Measurements from ENCODE around the gene CCDC97.

CCDC97 gene

DNA sequence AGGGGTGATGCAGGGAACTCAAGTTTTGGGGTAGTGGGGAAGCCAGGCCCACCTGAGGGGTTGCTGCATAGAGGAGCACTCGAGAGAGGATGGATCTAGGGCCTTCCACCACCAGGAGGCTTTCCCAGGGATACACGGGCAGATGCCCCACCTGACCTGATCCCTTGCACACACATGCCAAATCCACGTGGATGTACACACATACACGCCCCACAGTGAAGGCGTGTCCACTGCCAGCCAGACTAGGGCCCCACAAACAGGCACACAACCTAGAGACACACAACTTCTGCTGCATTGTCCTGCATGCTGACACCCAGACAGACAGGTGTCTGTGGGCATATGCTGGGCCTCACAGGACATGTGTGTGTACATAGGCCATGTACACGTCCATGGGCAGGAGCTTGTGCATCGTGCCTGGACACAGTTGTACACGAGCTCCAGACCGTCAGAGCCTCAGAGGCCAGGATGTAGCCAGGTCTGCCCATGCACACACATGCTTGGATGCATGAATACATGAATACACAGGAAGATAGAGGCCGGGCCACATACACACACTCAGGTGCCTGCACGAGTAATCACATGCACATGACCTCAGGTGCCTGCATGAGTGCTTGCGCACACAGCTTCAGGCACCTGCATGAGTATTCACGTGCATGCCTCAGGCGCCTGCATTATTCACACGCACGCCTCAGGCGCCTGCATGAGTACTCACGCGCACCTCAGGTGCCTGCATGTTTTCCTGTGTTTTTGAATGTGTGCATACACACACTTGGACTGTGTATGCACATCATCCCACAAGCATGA is 8.9 kb downstream of the CCDC97 start:
- FAIRE-seq (no peak), DNase-seq (ENCODE audit: insufficient read length, low spot score) (no peak)

DNA sequence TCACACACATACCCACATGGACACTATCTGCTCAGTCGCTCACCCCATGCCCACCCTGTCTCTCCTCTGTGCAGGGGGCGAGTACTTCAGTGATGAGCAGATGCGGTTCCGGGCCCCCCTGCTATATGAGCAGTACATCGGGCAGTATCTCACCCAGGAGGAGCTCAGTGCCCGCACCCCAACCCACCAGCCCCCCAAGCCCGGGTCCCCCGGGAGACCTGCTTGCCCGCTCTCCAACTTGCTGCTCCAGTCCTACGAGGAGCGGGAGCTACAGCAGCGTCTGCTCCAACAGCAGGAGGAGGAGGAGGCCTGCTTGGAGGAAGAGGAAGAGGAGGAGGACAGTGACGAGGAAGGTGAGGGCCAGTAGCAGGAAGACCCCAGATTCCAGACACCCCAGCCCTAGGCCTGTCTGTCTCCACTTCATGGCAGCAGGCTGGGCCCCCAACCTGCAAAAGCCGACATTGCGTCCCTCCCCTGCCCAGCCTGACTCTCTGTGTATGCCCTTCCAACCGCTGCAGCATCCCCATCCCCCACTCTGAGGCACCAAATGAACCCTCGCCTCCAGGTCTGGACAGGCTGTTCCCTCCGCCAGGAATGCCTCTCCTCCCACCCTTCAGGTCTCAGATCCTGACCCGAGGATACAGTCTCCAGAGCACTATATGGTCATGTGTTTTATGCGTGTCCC is 9.7 kb downstream of the CCDC97 start:
- no peak for DNase-seq (ENCODE audit: insufficient read length, low spot score)
- FAIRE-seq = no peak

DNA sequence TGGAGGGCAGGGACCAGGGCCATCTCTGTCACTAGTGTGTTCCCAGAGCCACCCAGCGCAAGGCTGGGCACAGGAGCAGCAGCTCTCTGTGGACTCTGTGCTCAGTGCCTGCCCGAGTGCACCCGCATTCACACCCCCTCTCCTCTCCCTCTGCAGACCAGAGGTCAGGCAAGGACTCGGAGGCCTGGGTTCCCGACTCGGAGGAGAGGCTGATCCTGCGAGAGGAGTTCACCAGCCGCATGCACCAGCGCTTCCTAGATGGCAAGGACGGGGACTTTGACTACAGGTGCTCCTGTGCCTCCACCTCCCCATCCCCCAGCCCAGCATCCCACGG is 10.2 kb downstream of the CCDC97 start:
- FAIRE-seq = no peak
- DNase-seq (ENCODE audit: insufficient read length, low spot score) = no peak

DNA sequence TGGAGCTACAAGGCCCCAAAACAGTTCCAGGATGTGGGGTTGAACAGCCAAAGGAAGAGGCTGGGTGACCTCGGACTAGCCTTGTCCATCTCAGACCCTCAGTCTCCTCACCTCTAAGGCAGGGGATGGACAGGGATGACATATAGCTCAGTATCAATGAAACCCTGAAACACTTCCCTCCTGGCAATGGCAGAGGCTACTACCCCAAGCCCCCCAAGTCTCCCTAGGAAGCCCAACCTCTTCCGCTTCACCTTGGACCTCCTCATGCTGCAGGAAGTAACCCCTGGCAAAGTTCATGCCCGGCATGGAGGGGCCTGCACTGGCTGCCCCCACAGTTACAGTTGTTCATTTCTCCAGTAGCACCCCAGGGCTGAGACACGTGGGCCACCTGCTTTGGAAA is 10.6 kb downstream of the CCDC97 start:
- FAIRE-seq (no peak), DNase-seq (ENCODE audit: insufficient read length, low spot score) (no peak)

DNA sequence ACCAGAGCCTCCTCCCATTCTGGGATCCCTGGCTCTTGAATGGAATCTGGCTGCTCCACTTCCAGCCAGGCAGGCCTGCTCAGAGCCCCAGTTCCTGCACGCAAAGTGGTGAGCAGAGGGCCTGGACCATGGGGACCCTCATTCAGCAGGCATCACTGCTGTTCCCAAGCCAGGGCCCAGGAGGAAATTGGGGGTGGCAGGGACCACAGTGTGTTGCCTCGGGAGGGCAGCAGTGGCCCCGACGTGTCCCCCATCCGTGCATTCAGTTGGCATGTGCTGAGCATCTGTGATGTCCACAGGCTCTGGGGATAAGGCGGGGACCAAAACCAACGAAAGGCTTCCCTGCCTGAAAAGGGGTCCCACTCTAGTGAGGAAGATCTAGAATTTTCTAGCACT is 11.2 kb downstream of the CCDC97 start:
- DNase-seq (ENCODE audit: insufficient read length, low spot score) (no peak), FAIRE-seq (no peak)

DNA sequence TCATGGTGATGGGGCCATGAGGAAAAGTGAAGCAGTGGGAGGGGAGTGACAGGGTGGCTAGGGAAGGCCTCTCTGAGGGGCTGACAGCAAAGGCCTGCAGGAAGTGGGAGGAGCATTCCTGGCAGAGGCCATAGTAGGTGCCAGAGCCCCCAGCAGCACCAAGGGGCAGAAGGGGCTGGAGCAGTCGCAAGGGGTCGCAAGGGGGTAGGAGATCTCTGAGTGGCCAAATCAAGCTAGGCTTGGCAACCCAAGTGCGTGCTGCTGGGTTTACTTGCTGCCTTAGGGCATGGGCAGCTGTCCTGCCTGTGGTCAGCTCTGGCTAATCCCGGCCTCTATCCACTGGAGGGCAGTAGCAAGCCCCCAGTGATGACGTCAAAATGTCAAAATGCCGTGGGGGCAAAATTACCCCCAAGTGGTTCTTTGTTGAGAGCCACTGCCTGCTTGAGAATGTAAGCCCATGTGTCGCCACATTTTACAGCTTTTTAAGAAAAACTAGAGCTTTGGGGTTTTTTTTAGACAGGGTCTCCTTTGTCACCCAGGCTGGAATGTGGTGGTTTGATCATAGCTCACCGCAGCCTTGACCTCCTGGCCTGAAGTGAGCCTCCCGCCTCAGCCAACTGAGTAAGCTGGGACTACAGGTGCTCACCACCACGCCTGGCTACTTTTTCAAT is 11.8 kb downstream of the CCDC97 start:
- FAIRE-seq (peak; percentile 60), DNase-seq (ENCODE audit: insufficient read length, low spot score) (no peak)

DNA sequence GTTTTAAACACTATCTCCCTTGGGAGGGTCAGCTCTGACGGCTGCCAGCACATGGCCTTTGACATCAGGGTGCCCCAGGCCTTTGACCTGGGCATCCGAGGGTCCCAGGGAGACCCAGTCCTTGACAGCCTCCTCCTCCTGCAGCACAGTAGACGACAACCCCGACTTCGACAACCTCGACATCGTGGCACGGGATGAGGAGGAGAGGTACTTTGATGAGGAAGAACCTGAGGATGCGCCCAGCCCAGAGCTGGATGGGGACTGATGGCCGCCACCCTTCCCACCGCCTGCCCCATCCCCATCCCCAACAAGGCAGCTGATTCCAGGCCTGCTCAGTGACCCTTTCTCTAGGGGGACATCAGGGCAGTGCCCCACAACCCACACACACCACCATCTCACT is 12.5 kb downstream of the CCDC97 start:
- FAIRE-seq (no peak), DNase-seq (ENCODE audit: insufficient read length, low spot score) (no peak)

DNA sequence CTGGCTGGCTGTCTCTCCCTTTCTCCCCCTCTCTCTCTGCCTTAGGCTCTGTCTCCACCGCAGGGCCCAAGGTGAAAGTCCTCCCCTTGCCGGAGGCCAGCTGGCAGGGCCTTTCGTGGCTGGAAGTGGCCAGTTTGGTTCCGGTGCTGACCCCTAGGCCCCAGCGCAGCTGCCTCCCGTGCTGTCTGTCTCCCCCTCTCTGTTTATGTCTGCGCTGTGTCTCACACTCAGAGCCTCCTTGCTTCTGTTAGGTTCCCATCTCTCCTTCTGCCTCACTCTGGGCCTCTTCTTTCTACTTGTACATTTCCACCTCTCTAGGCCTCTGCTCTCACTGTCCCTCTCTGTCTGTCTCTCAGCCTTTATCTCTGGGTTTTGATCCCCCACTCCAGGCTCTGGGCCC is 13.1 kb downstream of the CCDC97 start:
- no peak for DNase-seq (ENCODE audit: insufficient read length, low spot score)
- FAIRE-seq = no peak

DNA sequence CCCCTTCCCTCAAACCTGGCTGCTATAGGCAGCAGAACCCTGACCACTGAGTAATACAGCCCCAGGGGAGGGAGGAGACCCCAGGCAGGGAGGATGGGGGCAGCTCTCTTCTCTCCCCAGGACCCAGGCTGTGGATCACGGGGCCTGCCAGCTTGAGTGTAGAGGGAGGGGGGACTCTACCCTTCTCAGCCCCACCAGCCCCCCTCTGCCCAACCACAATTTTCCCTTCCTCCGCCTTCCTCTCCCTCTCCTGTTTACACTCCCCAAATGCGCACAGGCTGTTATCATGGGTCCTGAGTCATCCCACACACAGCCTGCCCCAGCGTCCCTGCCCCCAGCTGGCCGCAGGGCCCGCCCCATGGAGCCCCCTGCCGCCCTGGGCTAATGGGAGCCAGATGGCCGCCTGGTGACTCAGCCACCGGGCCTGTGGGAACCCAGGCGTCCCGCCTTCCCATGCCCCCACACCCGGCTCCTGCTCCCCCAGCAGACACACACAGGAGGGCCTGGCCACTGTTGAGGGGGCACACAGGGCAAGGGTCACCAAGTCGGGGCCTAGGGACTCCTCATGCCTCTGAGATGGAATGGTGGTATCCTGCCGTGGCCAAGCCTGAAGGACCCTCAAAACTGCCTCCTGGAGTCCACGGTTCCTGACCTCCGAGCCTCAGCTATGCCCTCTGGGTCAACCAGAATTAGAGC is 13.6 kb downstream of the CCDC97 start:
- DNase-seq (ENCODE audit: insufficient read length, low spot score) (no peak), FAIRE-seq (no peak)

DNA sequence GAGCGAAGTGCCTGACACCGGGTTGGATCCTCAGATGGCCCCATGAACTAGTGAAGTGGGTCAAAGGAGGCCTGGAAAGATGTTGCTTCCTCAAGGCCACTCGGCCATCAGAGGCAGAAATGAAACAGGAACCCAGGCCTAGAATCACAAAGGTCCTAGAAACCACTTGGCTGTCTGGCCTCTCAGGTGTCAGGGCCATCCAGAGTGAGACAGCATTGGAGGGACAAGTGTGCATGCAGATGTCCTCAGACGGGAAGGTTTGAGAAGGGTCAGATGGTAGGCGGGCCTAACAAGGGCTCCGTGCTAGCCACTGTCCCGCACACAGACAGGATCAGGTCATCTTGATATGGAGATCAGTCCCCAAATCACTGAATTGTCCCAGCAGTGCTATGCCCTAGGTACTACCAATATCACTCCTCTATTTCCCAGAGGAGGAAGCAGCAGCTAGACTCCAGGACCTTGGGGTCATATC is 14.3 kb downstream of the CCDC97 start:
- no peak for FAIRE-seq
- DNase-seq (ENCODE audit: insufficient read length, low spot score) = no peak

DNA sequence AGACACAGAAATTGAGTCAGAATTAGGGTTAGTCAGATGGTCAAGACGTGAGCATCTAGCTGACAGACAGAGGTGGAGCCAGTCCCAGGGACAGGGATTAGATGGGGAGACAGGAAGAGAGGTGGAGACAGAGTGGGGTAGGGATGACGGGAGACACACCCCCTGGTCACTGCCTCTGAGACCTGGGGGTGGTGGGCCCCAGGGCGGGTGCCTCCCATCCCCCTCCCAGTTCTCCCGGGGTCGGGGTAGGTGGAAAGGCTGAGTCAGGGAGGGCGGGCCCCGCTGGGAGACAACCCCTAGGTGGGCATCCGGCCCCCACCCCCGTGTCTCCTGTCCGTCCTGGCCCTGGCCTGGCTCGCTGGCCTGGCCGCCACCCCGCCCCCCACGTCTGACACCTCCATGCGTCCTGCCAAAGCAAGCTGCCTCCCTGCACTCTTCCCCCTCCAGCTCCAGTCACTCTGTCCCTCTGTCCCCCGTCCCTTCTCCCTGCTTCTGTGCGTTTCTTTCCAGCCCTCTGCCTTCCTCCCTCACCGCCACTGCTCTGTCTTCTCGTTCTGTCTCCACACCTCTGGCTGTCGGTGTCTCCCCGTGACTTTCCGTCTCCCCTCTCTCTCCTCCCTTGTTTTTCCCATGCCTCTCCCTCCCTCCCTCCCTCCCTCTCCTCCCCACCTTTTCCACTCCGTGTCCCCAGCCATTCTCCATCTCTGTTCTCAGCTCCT is 15.1 kb downstream of the CCDC97 start:
- no peak for DNase-seq (ENCODE audit: insufficient read length, low spot score)
- FAIRE-seq = no peak

DNA sequence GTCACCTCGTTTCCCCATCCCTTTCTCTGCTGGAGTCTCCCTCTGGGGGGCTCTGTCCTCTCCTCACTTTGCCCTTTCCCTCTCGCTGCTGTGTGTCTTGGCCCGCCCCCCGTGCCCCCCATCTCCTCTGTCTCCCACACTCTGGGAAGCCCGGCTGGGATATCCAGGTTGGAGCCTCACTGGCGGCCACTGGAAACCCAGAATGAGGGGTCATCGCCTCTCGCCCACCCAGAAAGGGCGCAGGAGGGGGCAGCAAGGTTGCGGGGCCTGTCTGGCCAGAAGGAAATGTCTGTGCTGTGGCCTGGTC is 15.6 kb downstream of the CCDC97 start:
- DNase-seq (ENCODE audit: insufficient read length, low spot score) = no peak
- no peak for FAIRE-seq

DNA sequence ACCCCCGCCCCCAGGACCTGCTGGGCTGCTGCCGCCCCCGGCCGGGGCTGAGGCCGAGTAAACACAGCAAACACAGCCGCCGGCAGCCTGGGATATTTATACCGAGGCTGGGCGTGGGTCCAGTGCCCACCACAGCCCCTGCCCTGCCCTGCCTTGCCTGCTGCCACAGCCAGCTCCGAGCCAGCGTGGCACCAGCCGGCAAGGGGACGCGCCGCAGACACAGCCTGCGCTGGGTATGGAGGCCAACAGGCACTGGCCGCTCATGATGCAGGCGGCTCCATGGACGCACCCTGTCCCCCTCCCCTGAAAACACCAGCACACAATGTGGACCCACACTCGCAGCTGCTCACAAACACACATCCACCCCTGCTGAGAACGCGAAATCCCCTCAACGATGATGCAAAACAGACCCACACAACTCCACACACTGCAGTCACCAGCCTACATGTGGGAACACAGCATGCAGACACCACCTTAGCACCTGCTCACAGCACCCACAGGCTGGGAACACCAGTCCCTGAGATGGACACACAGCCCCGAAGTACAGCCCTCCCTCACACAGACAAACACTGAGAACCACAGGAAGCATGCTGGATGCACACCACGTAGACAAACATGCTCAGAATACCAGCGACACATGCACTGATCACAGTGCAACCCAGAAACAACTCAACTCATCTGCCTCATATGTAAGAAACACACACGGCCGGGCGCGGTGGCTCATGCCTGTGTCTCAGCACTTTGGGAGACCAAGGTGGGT is 16.2 kb downstream of the CCDC97 start:
- peak; percentile 70 for FAIRE-seq
- peak; percentile 63 for DNase-seq (ENCODE audit: insufficient read length, low spot score)

DNA sequence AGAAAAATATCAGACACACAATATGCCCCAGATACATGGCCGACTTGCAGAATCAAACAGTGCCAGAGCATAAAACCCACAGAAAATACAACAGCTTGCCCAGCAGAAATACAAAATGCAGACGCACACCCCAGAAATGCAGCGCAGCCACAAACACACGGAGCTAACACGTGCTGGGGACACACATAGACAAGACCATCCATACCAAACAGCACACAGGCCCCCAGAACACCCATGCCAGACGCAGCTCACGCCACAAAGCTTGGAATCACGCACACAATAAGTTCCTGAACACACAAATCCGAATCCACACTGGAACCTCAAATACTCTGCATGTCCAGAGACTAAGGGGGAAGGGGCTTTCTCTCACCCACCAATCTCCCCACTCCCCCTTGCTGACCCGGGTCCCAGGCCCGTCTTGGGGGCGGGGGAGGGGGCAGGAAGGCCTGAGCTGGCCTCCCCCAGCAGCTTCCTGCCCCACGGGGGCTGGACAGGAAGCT is 17.2 kb downstream of the CCDC97 start:
- FAIRE-seq (peak; percentile 59), DNase-seq (ENCODE audit: insufficient read length, low spot score) (no peak)

DNA sequence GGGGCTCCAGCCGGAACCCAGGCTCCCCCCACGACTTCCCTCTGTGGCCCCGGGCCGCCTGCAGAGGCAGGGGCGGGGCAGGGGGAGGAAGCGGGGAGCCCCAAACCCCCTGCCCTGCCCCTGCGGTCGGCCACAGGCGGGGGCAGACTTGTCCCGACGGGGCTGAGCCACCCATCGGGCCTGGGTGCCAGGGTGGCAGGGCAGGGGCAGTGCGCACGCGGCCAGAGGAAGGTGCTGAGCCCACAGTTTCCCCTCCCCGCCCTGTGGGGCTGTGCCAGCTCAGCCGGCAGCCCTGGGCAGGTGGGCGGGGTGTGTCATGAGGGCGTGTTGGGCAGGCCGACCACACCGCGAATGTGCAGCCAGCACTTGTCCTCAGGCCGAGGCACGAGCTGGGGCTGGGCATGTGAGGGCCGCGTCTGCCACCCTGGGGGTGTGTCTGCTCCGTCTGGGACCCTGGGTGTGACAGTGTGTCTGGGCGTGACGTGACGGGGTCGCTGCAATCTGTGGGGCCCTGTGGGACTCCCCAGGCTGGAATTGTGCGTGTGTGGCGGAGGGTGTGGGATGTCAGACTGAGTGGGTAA is 17.7 kb downstream of the CCDC97 start:
- peak; percentile 93 for DNase-seq (ENCODE audit: insufficient read length, low spot score)
- FAIRE-seq = peak; percentile 58

DNA sequence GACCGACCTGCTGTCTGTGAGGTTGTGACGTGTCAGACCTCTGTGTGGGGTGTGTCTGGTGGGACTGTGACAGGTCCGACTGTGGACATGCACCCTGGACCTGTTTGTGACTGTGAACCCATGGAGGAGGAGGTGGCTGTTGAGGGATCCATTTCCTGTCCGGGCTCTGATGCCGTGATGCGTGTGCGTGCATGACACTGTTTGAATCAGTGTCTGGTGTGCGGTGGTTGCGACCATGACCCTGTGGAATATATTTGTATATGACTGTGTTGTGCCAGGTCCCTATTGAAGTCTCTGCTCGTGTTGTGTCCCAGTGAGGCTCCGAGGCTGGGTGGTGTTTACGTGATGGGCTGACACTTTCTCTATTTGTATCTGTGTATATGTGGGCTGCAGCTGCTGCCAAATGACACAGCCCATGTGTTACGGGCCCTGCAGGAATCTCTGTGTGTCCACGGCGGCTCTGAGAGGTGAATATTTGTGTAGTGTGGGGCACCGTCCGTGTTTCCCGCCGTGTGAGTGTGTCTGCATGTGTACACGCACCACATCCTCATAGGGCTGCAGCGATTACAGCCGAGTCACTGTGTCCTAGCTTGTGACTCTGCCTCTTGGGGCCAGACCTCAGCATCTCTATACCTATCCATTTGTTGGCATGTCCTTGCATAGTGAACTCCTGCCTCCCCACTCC is 18.3 kb downstream of the CCDC97 start:
- no peak for DNase-seq (ENCODE audit: insufficient read length, low spot score)
- peak; percentile 45 for FAIRE-seq

DNA sequence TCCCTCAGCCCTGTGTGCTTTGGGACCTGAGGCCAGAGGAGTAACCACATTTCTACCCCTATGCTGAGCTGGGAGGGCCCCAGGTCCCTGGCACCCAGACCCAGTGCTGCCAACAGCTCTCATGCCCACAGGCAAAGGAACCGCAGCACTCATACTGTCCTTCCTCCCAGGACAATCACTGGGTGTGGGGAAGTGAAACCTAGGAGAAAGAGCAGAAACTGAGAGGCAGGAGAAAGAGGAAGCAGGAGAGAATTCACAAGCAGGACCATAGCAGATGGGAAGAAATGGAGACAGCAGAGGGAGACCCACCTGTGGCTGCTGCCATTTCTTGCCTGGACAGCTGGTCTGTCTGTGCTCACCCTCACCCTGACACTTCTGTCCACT is 18.9 kb downstream of the CCDC97 start:
- FAIRE-seq (no peak), DNase-seq (ENCODE audit: insufficient read length, low spot score) (no peak)

DNA sequence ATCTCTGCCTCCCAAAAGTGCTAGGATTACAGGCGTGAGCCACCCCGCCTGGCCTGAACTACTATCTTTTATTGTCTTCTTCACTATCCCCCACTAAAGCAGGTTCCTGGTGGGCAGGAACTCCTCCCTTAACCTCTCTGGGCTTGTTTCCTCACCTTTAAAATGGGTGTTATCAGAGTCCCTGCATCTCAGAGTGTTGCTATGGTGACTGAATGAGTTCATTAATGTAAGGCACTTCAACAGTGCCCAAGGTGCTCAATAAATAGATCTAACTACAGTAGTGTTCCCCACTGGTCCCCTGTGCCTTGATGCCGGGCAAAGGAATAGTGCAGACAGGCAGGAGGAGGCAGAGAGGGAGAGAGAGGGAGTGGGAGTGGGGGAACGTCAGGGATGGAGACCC is 20.5 kb downstream of the CCDC97 start:
- FAIRE-seq = no peak
- DNase-seq (ENCODE audit: insufficient read length, low spot score) = no peak
